NCI-H524 treated with DMSO at 0.1 percent for 48 hours (cell line): ENCODE measurements around the gene TMEM132E.

ENCODE experiments used
- DNase-seq: peaks from one replicate; lab custom pipeline; 2025; lab: John Stamatoyannopoulos, UW

Gene TMEM132E

DNA sequence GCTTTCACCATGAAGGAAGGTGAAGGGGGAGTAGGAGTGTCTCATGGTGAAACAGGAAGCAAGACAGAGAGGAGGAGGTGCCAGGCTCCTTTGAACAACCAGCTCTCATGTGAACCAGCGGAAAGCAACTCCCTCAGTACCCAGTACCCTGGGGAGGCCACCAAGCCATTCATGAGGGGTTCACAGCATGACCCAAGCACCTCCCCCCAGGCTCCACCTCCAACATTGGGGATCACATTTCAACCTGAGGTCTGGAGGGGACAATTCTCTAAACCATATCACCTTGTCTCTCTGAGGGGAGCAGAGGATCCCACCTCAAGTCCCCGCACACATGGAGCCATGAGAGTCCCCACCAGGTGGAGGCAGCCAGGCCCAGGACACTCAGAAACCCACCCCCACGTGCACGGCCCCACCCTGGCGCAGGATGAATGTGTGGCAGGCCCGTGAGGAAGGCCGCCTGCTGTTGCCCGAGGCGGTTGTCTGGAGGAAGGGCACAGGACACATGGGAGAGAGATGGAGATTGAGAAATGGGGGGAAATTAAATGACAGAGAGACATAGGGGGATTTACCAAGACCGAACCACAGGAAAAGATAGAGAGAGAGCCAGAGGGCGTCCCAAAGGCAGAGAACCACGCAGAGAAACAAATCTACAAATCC lies 85.9 kb downstream of the TMEM132E start:
- no peak for DNase-seq

- DNase-seq = no peak
These were observed 86.7 kb downstream of the TMEM132E start for GRCh38 chr17:34665819-34666763.

- no peak for DNase-seq
These were observed 88.3 kb downstream of the TMEM132E start for GRCh38 chr17:34667656-34668055.

DNA sequence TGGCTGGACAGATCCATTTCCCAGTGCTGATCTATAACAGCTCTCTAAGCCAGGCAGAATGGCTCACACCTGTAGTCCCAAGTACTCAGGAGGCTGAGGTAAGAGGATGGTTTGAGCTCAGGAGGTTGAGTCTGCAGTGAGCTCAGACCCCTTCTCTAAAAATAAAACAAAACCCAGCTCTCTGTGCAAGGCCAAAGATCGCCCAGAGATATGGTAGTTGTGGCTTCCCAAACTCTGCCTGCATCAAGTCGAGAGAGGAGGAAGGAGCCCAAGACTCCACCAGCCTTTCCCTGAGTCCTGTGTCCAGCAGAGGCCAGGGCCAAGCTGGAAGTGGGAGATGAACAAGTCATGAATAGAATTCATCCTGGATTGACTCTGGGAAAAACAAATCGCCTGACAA lies 88.8 kb downstream of the TMEM132E start:
- DNase-seq = no peak

- no peak for DNase-seq
These were observed 90.1 kb downstream of the TMEM132E start for GRCh38 chr17:34669511-34669910.

GRCh38 chr17:34670618-34671017 lies 91.2 kb downstream of the TMEM132E start:
- no peak for DNase-seq

GRCh38 chr17:34671191-34671590 lies 91.8 kb downstream of the TMEM132E start:
- no peak for DNase-seq

DNA sequence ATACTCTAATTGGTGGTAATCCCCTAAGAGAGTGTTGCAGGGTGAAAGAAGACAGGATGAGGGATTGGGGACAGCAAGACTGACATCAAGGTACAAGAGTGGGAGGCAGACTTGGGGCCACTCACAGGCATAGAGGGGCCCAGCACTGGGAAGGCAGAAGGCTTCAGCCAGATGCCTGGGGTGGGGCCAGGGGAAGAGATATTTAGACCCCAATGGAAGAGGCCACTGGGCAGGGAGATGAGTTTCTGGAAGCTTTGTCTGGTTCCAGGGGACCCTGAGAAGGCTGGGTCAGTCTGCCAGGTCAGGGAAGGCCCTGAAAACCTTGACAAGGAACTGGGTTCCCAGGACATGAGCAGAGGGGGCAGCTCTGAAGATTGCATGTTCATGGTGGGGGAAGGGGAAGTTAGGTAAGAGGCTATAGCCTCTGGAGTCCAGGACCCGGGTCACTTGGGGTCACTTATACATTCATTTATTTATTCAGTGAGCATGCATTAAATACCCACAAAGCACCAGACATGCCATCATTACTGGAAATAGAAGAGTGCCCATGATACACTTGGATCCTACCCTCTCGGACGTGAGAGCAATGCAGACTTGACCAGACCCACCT lies 92.9 kb downstream of the TMEM132E start:
- DNase-seq = no peak

GRCh38 chr17:34673516-34673915 lies 94.1 kb downstream of the TMEM132E start:
- DNase-seq = no peak

GRCh38 chr17:34673995-34674890 lies 94.9 kb downstream of the TMEM132E start:
- no peak for DNase-seq

GRCh38 chr17:34675143-34675542 lies 95.8 kb downstream of the TMEM132E start:
- DNase-seq = no peak

DNA sequence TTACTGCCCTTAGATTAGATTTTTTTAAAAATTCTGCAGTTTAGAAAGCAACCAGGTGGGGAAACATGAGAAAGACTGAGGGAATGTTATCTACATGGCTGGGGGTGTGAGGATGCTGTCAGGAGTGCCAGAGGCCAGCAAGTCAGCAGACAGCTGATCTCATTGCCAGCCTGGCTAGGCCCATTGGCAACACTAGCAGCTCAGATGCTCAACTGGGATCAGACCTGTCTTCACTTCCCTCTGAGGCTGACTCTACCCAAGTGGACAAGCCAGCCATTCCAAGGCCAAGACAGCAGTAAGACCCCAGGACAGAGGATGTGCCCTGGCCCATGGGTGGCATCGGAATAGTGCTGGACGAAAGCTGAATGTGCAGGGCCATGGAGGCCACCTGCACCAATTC lies 96.2 kb downstream of the TMEM132E start:
- no peak for DNase-seq

GRCh38 chr17:34680151-34680550 lies 100.8 kb downstream of the TMEM132E start:
- no peak for DNase-seq

DNA sequence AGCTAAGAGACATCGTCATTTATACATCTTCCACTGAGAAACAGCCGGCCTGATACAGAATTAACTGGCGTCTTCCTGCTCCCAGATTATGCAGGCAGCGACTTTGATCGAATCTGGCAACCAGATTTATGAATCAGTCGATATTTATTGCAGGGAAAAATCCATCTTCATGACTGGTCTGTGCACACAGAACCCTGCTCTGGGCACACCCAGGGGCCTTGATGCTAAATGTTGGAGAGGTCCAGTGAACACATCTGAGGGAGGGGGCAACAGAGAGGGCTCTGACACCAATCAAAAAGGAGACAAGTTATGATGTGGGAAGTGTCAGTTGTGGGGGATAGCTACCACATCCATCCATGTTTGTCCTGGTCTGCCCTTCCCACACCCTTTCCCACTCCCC lies 102.9 kb downstream of the TMEM132E start:
- no peak for DNase-seq

- no peak for DNase-seq
These were observed 104.0 kb downstream of the TMEM132E start for GRCh38 chr17:34683390-34683789.
